Tibial nerve (tissue), 4 donors: ENCODE data around the gene MMRN1. TPM values are rescaled to one million over a fixed set of nuclear protein-coding genes. Genes with fewer than 3 reads are reported as not detected.

Source experiments
- DNase-seq, 2 donors: peaks; one replicate each; pipeline ENCODE4 v3.0.0-alpha.2; 2019; ENCODE audit warnings: low spot score in 2 of 2
- H3K27ac ChIP-seq, 4 donors: fragments of 200-600 bp; sonication (generic) in 3 of 4; one replicate each; pipeline ENCODE4 v1.5.1; 2017 to 2019; ENCODE audit warnings: mild to moderate bottlenecking in 1 of 4
- H3K27me3 ChIP-seq, 2 donors: fragments of 200-600 bp; sonication (generic) in 1 of 2; one replicate each; pipeline versions ENCODE4 v1.5.1 to v1.6.0; 2017 to 2019
- H3K36me3 ChIP-seq, 3 donors: fragments of 200-600 bp; sonication (generic); one replicate each; pipeline ENCODE4 v1.5.1; 2018 to 2019
- H3K4me1 ChIP-seq, 4 donors: fragments of 200-600 bp; sonication (generic) in 3 of 4; one replicate each; pipeline ENCODE4 v1.5.1; 2017 to 2019
- H3K4me3 ChIP-seq, 4 donors: fragments of 200-600 bp; sonication (generic) in 3 of 4; one replicate each; pipeline ENCODE4 v1.5.1; 2017 to 2019; ENCODE audit warnings: mild to moderate bottlenecking in 1 of 4, moderate library complexity in 1 of 4
- H3K9me3 ChIP-seq, 4 donors: fragments of 200-600 bp; sonication (generic) in 3 of 4; one replicate each; pipeline ENCODE4 v1.5.1; 2017 to 2019
- CTCF ChIP-seq, 5 experiments: fragments of 200-600 bp in 3 of 5; fragments of 450-650 bp in 2 of 5; sonication (generic) in 3 of 5; IDR thresholded peaks; one replicate each; pipeline ENCODE4 v1.5.1; 2016 to 2019; ENCODE audit warnings: antibody characterized with exemption in 5 of 5, mild to moderate bottlenecking in 3 of 5, moderate library complexity in 2 of 5
- EP300 ChIP-seq, 2 donors: sonication (generic); formaldehyde crosslinking; IDR thresholded peaks; one replicate each; pipeline ENCODE4 v1.6.1; 2017; ENCODE audit warnings: antibody characterized with exemption in 2 of 2, mild to moderate bottlenecking in 1 of 2
- POLR2A ChIP-seq, 2 donors: fragments of 450-650 bp; IDR thresholded peaks; one replicate each; pipeline ENCODE4 v1.6.1; 2017; ENCODE audit warnings: antibody characterized with exemption in 2 of 2, mild to moderate bottlenecking in 2 of 2, moderate library complexity in 2 of 2
- WGBS, 2 donors: methylation state at CpG; one replicate each; pipeline ENCODE4 v1.1.5; 2018; 5-methylcytosine and 5-hydroxymethylcytosine counted together
- total RNA-seq, 4 donors: library from RNA; depleted of rRNA; stranded (reverse); fragments of >200 nt; gene quantifications; one replicate each; pipeline ENCODE4 v1.1.0, GENCODE V29; 2016

The MMRN1 gene
- 10 to 100 TPM; 12.0 to 50.1 (median 22.9) TPM for total RNA-seq

GRCh38 chr4:89894649-89895550 is at the start of gene MMRN1:
MMRN1 (plus strand) TSS chr4:89894854; CDS start chr4:89894972, 118 bp downstream.
- peak within 1 kb of the TSS in 1 of 4 donors; percentile 13 for H3K4me3 ChIP-seq
- H3K27me3 ChIP-seq = no peaks in the 10 kb centered on the region
- peak within 1 kb of the TSS in 1 of 4 donors; percentile 17 for H3K27ac ChIP-seq

DNA sequence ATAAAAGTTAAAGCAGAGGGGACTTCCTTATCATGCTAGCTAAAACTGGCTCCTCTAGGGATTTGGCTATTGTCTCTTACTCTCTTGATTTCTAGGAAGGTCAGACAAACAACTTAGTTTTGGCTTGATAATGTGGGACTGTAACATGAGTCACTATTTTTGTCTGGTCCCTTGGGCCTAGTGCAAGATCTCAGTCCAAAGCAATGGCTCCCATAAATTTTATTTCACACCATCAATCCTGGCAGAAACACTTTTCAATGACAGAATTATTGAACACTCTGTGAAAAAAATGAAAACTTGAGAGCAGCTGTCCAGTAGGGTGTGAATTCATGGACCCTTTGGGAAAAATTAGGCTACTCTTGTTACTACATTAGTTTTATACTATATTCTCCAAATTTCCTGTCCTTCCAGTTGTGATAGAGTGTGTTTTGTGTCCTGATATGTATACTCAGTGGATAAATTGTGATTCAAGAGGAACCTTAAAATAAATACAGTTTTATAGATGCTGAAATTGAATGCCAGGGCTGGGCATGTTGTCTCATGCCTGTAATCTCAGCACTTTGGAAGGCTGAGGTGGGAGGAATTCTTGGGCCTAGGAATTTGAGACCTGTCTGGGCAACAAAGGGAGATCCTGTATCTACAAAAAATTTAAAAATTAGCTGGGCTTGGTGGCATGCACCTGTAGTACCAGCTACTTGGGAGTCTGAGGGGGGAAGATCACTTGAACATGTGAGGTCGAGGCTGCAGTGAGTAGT is 46.9 kb upstream of the MMRN1 start:
- Histone ChIP-seq H3K4me1 (no peaks in the 10 kb centered on the region), H3K9me3 (no peaks in the 10 kb centered on the region), H3K4me3 (no peak overlapping the region), H3K36me3 (no peaks in the 10 kb centered on the region), H3K27me3 (no peaks in the 10 kb centered on the region), H3K27ac (no peak overlapping the region)
- DNase-seq = no peak
- TF ChIP-seq POLR2A (IDR thresholded peaks at IDR 0.05) (no peak), EP300 (IDR thresholded peaks at IDR 0.05) (no peak), CTCF (IDR thresholded peaks at IDR 0.05) (no peak)
- WGBS, 2 donors = 100% methylated on average over 1 of the region's 1 CpG

More at GRCh38 chr4:89894649-89895550, at the start of gene MMRN1:
- WGBS, 2 donors = 64 to 68% methylated on average over 11 of the region's 11 CpGs
- no peaks in the 10 kb centered on the region for H3K4me1 ChIP-seq
- H3K9me3 ChIP-seq = no peaks in the 10 kb centered on the region
- peak in 1 of 2 donors; percentile 19 for TF ChIP-seq EP300 (IDR thresholded peaks at IDR 0.05)
- TF ChIP-seq POLR2A (IDR thresholded peaks at IDR 0.05) = no peak
- no peak for TF ChIP-seq CTCF (IDR thresholded peaks at IDR 0.05)
- no peaks in the 10 kb centered on the region for H3K36me3 ChIP-seq
- no peak for DNase-seq

GRCh38 chr4:89855236-89855635 is 39.4 kb upstream of the MMRN1 start:
- H3K36me3 ChIP-seq = no peaks in the 10 kb centered on the region
- H3K4me1 ChIP-seq = no peaks in the 10 kb centered on the region
- no peak for TF ChIP-seq POLR2A (IDR thresholded peaks at IDR 0.05)
- TF ChIP-seq CTCF (IDR thresholded peaks at IDR 0.05) = no peak
- no peak for TF ChIP-seq EP300 (IDR thresholded peaks at IDR 0.05)
- H3K27me3 ChIP-seq = no peaks in the 10 kb centered on the region
- H3K27ac ChIP-seq = no peak overlapping the region
- 73 to 85% methylated on average over 3 of the region's 3 CpGs for WGBS, 2 donors
- H3K9me3 ChIP-seq = peaks cover 0 to 5% (median 0%) of the 10 kb centered on the region in 4 donors
- DNase-seq = no peak
- no peak overlapping the region for H3K4me3 ChIP-seq

DNA sequence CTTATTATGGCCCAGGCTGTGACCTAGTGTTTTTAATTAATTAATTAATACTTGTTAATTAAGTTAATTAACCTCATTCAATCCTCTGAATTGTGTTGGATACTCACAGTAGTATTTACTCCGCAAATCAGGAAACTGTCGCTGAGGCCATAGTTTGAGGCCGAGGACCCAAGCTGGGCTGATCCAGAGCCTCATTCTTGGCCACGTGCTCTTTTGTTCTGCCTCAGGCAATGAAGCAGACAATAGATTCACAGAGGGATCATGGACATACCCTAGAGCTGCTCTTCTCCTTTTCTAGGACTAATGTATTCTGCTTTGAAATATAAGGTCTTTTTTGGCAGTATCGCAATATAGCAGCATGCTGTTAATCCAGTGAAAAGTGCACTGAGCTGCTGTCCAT is 33.7 kb upstream of the MMRN1 start:
- H3K36me3 ChIP-seq = no peaks in the 10 kb centered on the region
- H3K27me3 ChIP-seq = no peaks in the 10 kb centered on the region
- no peak for TF ChIP-seq POLR2A (IDR thresholded peaks at IDR 0.05)
- no peak for TF ChIP-seq CTCF (IDR thresholded peaks at IDR 0.05)
- TF ChIP-seq EP300 (IDR thresholded peaks at IDR 0.05) = no peak
- H3K9me3 ChIP-seq = peaks cover 0 to 5% (median 0%) of the 10 kb centered on the region in 4 donors
- H3K27ac ChIP-seq = no peak overlapping the region
- H3K4me1 ChIP-seq = no peaks in the 10 kb centered on the region
- DNase-seq = no peak
- 81% methylated on average over 5 of the region's 5 CpGs for WGBS, 2 donors
- no peak overlapping the region for H3K4me3 ChIP-seq

GRCh38 chr4:89863533-89863932 is 31.1 kb upstream of the MMRN1 start:
- 75 to 91% methylated on average over 5 of the region's 5 CpGs for WGBS, 2 donors
- Histone ChIP-seq H3K4me1 (no peaks in the 10 kb centered on the region), H3K36me3 (no peaks in the 10 kb centered on the region), H3K27me3 (no peaks in the 10 kb centered on the region), H3K4me3 (no peak overlapping the region), H3K27ac (no peak overlapping the region), H3K9me3 (peaks cover 0 to 4% (median 0%) of the 10 kb centered on the region in 4 donors)
- DNase-seq = no peak
- TF ChIP-seq POLR2A (IDR thresholded peaks at IDR 0.05) = no peak
- no peak for TF ChIP-seq CTCF (IDR thresholded peaks at IDR 0.05)
